SU-DHL-6 (cell line): ENCODE results near the gene P2RX3.

Experiments used
- EZH2phosphoT487 ChIP-seq: fragments of 200-600 bp; sonication (generic), shearing (Covaris generic); conservative IDR thresholded peaks from 2 replicates; pipeline ENCODE4 v1.6.1; 2018; ENCODE audit warnings: mild to moderate bottlenecking, antibody characterized with exemption, low read length, moderate library complexity, mixed read lengths
- TF ChIP-seq, protein P1 (sequence below): fragments of 200-600 bp; sonication (generic); IDR thresholded peaks from one replicate; pipeline ENCODE4 v1.5.1; 2017; ENCODE audit warnings: antibody characterized with exemption, mild to moderate bottlenecking, low read length, moderate library complexity; ENCODE audit not compliant: insufficient read depth, poor library complexity, severe bottlenecking

DNA sequence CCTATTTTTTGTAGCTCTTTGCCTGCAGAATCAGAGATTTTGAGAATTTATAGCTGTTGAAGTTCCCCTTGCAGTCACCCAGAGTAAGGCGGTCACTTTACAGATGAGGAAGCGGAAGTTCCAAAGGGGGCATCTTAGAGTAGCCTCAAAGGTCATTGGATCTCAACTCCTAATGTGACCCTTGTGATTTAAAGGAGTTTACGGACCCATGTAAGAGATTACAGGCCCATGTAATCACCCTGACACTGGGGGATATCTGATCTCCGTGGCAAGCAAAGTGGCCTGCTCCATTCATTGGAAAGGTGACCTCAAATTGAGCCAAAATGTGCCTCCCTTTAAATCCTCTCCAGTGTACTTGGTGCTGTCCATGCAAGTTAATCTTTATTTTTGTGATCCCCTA, 15.7 kb downstream of the P2RX3 start:
- TF ChIP-seq, protein P1, sequence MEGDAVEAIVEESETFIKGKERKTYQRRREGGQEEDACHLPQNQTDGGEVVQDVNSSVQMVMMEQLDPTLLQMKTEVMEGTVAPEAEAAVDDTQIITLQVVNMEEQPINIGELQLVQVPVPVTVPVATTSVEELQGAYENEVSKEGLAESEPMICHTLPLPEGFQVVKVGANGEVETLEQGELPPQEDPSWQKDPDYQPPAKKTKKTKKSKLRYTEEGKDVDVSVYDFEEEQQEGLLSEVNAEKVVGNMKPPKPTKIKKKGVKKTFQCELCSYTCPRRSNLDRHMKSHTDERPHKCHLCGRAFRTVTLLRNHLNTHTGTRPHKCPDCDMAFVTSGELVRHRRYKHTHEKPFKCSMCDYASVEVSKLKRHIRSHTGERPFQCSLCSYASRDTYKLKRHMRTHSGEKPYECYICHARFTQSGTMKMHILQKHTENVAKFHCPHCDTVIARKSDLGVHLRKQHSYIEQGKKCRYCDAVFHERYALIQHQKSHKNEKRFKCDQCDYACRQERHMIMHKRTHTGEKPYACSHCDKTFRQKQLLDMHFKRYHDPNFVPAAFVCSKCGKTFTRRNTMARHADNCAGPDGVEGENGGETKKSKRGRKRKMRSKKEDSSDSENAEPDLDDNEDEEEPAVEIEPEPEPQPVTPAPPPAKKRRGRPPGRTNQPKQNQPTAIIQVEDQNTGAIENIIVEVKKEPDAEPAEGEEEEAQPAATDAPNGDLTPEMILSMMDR = no peak
- TF ChIP-seq EZH2phosphoT487 = no peak
